Measurements from ENCODE around the gene NAA16.
A peak's percentile ranks its signal among the peaks of the same experiment; 100 is the strongest.
"Not testable (repeated sequence)": the region's sequence is repeated elsewhere in the genome, so short reads cannot be mapped to it uniquely, and the experiment has no call there.

The NAA16 gene

GRCh38 chr13:41310963-41311405 is at the start of gene NAA16:
Gene NAA16, plus strand, starts transcription at chr13:41311267. Its CDS starts 262 bp downstream, at chr13:41311529.
- Histone ChIP-seq H3K27me3 (ENCODE audit: control insufficient read depth, insufficient read depth, low read length) (no peaks in the 10 kb centered on the region), H3K36me3 (ENCODE audit: control insufficient read depth, insufficient read depth, low read length) (no peaks in the 10 kb centered on the region), H3K4me3 (ENCODE audit: low read length) (peak within 1 kb of the TSS; percentile 98), H3K4me1 (ENCODE audit: control insufficient read depth, insufficient read depth, low read length) (0 out of 2 replicates have a peak, but pooled peaks cover 1% of the 10 kb centered on the region), H3K27ac (ENCODE audit: low read length) (no peak within 1 kb of the TSS), H3K9me3 (ENCODE audit: control insufficient read depth, insufficient read depth, low read length) (no peaks in the 10 kb centered on the region)
- WGBS (ENCODE audit: insufficient coverage, insufficient read length) = no CpG with 5 or more reads among the region's 32 CpGs
- DNase-seq (ENCODE audit: low read depth, low spot score) = peak; percentile 82

DNA sequence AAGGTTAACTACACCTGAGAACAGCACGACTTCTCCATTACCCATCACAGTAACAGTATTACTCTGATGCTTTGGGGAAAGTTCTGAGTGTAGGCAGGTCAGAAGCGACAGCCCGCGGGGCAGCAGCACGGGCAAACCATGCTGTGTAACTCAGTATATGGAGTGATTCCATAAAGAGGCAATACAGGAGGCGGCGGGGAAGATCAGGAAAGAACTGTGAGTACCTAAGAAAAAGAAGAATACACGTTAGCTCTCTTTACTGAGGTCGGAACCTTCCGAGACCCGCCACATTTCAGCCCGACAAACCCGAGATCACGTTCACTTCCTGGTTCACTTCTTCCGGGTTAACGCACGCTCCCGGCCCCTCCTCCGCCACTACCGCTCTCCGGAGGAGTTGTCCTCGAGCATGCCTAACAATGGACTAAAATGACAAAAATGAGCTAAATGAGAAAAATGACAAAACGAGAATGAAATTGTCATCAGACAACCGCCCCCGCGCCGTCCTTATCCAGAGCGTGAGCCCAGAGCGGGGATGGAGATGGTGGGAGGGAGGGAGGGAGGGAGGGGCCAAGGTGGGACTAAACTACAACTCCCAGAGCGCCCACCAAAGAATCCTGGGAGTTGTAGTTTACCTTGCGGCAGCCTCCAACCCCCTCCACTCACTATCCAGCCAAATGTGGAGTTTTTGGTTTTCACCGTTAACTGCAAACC is 47.7 kb upstream of the NAA16 start, which contains the start of gene MTRF1:
Gene MTRF1, minus strand, starts transcription at position 316 of the 711 bp plus-strand sequence. CDS start 2,669 bp downstream, outside the sequence.
- WGBS (ENCODE audit: insufficient coverage, insufficient read length) = no CpG with 5 or more reads among the region's 32 CpGs
- H3K4me1 ChIP-seq (ENCODE audit: control insufficient read depth, insufficient read depth, low read length) = no peaks in the 10 kb centered on the region

DNA sequence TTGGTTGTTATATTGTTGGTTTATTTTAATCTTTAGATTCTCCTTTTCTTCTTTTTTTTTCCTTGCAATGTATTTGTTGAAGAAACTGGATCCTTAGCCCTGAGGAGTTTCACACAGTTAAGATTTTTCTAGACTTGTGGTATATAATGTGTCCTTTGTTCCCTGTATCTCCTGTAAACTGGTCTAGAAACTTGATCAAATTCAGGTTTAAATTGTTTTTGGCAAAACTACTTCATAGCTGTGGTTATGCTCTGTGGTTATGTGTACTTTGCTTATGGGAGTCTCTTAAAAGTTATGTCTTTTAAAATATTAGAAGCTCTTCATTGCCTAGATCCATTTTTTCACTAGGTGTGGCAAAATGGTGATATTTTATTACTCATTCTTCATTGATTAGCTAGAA is 44.0 kb upstream of the NAA16 start:
- Histone ChIP-seq H3K27me3 (ENCODE audit: control insufficient read depth, insufficient read depth, low read length) (no peaks in the 10 kb centered on the region), H3K4me1 (ENCODE audit: control insufficient read depth, insufficient read depth, low read length) (no peaks in the 10 kb centered on the region), H3K36me3 (ENCODE audit: control insufficient read depth, insufficient read depth, low read length) (no peaks in the 10 kb centered on the region), H3K9me3 (ENCODE audit: control insufficient read depth, insufficient read depth, low read length) (0 out of 2 replicates have a peak, but pooled peaks cover 2% of the 10 kb centered on the region), H3K4me3 (ENCODE audit: low read length) (no peak overlapping the region), H3K27ac (ENCODE audit: low read length) (no peak overlapping the region)
- no peak for DNase-seq (ENCODE audit: low read depth, low spot score)

More for the DNA sequence above, 47.7 kb upstream of the NAA16 start, which contains the start of gene MTRF1:
- Histone ChIP-seq H3K9me3 (ENCODE audit: control insufficient read depth, insufficient read depth, low read length) (0 out of 2 replicates have a peak, but pooled peaks cover 2% of the 10 kb centered on the region), H3K36me3 (ENCODE audit: control insufficient read depth, insufficient read depth, low read length) (peaks cover 3% of the 10 kb centered on the region; the same call in 1 of the 2 replicates), H3K27ac (ENCODE audit: low read length) (no peak within 1 kb of the TSS), H3K4me3 (ENCODE audit: low read length) (peak within 1 kb of the TSS; percentile 98; the same call in 1 of the 2 replicates), H3K27me3 (ENCODE audit: control insufficient read depth, insufficient read depth, low read length) (no peaks in the 10 kb centered on the region)
- DNase-seq (ENCODE audit: low read depth, low spot score) = peak; percentile 50

DNA sequence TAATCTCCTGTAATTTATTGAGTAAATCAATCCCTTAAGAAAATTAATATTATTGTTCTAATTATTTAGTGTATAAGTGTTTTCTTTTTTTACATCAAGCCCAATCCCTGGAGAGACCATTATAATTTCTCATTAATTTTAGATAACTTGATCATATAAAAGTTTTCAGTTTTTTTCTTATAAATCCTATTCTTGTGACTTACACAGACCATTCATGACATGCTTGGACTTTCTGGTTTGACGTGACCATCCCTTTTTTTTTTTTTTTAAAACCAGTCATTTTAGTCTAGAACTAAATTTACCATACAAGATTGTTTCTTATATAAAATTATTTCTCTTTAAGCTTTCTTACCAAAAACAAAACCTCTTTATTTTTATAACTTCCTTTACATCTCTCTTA is 42.3 kb upstream of the NAA16 start:
- no peak overlapping the region for H3K4me3 ChIP-seq (ENCODE audit: low read length)
- no peaks in the 10 kb centered on the region for H3K36me3 ChIP-seq (ENCODE audit: control insufficient read depth, insufficient read depth, low read length)
- H3K27me3 ChIP-seq (ENCODE audit: control insufficient read depth, insufficient read depth, low read length) = no peaks in the 10 kb centered on the region
- DNase-seq (ENCODE audit: low read depth, low spot score) = no peak
- no peaks in the 10 kb centered on the region for H3K4me1 ChIP-seq (ENCODE audit: control insufficient read depth, insufficient read depth, low read length)
- no peak overlapping the region for H3K27ac ChIP-seq (ENCODE audit: low read length)
- no CpG with 5 or more reads among the region's 1 CpG for WGBS (ENCODE audit: insufficient coverage, insufficient read length)
- H3K9me3 ChIP-seq (ENCODE audit: control insufficient read depth, insufficient read depth, low read length) = 0 out of 2 replicates have a peak, but pooled peaks cover 2% of the 10 kb centered on the region

DNA sequence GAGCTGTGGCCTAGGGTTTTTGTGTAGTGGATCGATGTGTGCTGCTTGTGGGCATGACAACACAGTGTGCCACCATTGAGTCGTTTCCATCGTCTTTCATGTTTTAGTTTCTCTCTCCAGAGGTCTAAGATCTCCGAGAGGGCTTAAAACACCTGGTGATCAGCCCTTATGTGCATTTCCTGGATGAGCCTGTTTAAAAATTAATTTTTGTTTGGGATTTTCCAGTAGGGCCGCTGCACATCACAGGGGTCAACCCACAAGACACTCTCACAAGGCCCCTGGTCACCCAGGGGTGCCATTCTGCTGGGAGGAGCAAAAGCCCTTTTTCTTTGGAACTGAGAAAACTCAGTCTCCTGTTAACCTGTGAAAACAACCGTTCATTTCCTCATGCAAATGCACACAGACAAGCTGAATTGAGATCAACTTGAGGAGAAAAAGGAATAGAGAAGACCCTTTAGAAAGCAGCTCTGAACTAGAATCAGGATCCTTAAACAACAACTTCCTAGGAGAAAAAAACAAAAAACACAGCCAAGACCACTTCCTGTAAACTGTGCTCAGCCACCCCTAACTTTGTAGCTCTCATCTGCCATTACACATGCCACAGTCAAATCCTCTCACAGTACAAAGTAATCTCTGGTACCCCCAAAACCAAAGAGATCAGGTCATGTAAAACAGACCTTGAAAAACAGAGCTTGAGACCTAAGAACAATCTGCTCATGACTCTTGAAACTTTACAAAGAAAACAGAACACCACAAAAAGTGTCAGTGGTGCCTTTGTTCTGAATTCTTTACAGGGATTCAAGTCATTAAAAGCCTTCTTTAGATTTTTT is 39.4 kb upstream of the NAA16 start:
- Histone ChIP-seq H3K27me3 (ENCODE audit: control insufficient read depth, insufficient read depth, low read length) (no peaks in the 10 kb centered on the region), H3K4me1 (ENCODE audit: control insufficient read depth, insufficient read depth, low read length) (no peaks in the 10 kb centered on the region), H3K27ac (ENCODE audit: low read length) (no peak overlapping the region), H3K9me3 (ENCODE audit: control insufficient read depth, insufficient read depth, low read length) (0 out of 2 replicates have a peak, but pooled peaks cover 2% of the 10 kb centered on the region), H3K36me3 (ENCODE audit: control insufficient read depth, insufficient read depth, low read length) (no peaks in the 10 kb centered on the region), H3K4me3 (ENCODE audit: low read length) (no peak overlapping the region)
- DNase-seq (ENCODE audit: low read depth, low spot score) = no peak
- WGBS (ENCODE audit: insufficient coverage, insufficient read length) = no CpG with 5 or more reads among the region's 6 CpGs

- no peak for DNase-seq (ENCODE audit: low read depth, low spot score)
- Histone ChIP-seq H3K4me3 (ENCODE audit: low read length) (no peak overlapping the region), H3K27ac (ENCODE audit: low read length) (no peak overlapping the region), H3K27me3 (ENCODE audit: control insufficient read depth, insufficient read depth, low read length) (no peaks in the 10 kb centered on the region), H3K4me1 (ENCODE audit: control insufficient read depth, insufficient read depth, low read length) (no peaks in the 10 kb centered on the region), H3K36me3 (ENCODE audit: control insufficient read depth, insufficient read depth, low read length) (no peaks in the 10 kb centered on the region), H3K9me3 (ENCODE audit: control insufficient read depth, insufficient read depth, low read length) (no peaks in the 10 kb centered on the region)
- no CpG with 5 or more reads among the region's 3 CpGs for WGBS (ENCODE audit: insufficient coverage, insufficient read length)
These were observed 37.1 kb upstream of the NAA16 start for GRCh38 chr13:41273831-41274441.

GRCh38 chr13:41274881-41275280 is 36.2 kb upstream of the NAA16 start:
- H3K27me3 ChIP-seq (ENCODE audit: control insufficient read depth, insufficient read depth, low read length) = no peaks in the 10 kb centered on the region
- no peak overlapping the region for H3K27ac ChIP-seq (ENCODE audit: low read length)
- no peaks in the 10 kb centered on the region for H3K36me3 ChIP-seq (ENCODE audit: control insufficient read depth, insufficient read depth, low read length)
- no peaks in the 10 kb centered on the region for H3K4me1 ChIP-seq (ENCODE audit: control insufficient read depth, insufficient read depth, low read length)
- no peaks in the 10 kb centered on the region for H3K9me3 ChIP-seq (ENCODE audit: control insufficient read depth, insufficient read depth, low read length)
- DNase-seq (ENCODE audit: low read depth, low spot score) = no peak
- H3K4me3 ChIP-seq (ENCODE audit: low read length) = no peak overlapping the region
- no CpG with 5 or more reads among the region's 11 CpGs for WGBS (ENCODE audit: insufficient coverage, insufficient read length)

GRCh38 chr13:41276824-41277223 is 34.2 kb upstream of the NAA16 start:
- no peaks in the 10 kb centered on the region for H3K9me3 ChIP-seq (ENCODE audit: control insufficient read depth, insufficient read depth, low read length)

DNA sequence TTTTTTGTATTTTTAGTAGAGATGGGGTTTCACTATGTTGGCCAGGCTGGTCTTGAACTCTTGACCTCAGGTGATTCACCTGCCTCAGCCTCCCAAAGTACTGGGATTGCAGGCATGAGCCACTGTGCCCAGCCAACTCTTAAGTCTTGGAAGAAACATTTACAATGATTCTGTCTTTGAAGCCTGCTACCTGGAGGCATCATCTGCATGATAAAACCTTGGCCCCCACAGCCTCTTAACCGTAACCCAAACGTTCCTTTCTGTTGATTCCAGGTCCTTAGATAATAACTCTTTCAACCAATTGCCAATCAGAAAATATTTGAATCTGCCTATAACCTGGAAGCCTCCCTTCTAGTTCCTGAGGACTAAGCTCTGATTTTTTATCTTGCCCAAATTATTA is 31.9 kb upstream of the NAA16 start:
- H3K4me3 ChIP-seq (ENCODE audit: low read length); H3K27me3 ChIP-seq (ENCODE audit: control insufficient read depth, insufficient read depth, low read length); H3K36me3 ChIP-seq (ENCODE audit: control insufficient read depth, insufficient read depth, low read length); H3K27ac ChIP-seq (ENCODE audit: low read length); H3K4me1 ChIP-seq (ENCODE audit: control insufficient read depth, insufficient read depth, low read length); H3K9me3 ChIP-seq (ENCODE audit: control insufficient read depth, insufficient read depth, low read length): not testable (repeated sequence)
- DNase-seq (ENCODE audit: low read depth, low spot score) = peak; percentile 18
- WGBS (ENCODE audit: insufficient coverage, insufficient read length) = no CpG with 5 or more reads among the region's 2 CpGs

More at GRCh38 chr13:41276824-41277223, 34.2 kb upstream of the NAA16 start:
- DNase-seq (ENCODE audit: low read depth, low spot score) = no peak
- no peaks in the 10 kb centered on the region for H3K27me3 ChIP-seq (ENCODE audit: control insufficient read depth, insufficient read depth, low read length)
- no peaks in the 10 kb centered on the region for H3K4me1 ChIP-seq (ENCODE audit: control insufficient read depth, insufficient read depth, low read length)
- no peak overlapping the region for H3K27ac ChIP-seq (ENCODE audit: low read length)
- no peak overlapping the region for H3K4me3 ChIP-seq (ENCODE audit: low read length)
- H3K36me3 ChIP-seq (ENCODE audit: control insufficient read depth, insufficient read depth, low read length) = no peaks in the 10 kb centered on the region

DNA sequence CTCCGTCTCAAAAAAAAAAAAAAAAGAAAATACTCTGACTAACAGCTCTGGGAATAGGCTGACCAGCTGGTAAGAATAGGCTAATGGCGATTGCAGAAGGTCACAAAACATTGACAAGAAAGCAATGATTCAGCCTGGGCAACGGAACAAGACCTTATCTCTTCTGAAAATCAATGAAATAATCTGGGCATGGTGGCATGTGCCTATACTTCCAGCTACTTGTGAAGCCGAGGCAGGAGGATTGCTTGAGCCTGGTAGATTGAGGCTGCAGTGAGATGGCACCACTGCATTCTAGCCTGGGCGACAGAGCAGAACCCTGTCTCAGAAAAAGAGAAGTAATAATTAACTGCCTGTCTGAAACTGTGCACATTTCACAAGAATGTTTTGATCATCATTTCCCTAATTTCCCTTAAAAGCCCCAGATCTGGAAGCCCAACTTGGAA is 28.9 kb upstream of the NAA16 start:
- Histone ChIP-seq H3K4me3 (ENCODE audit: low read length) (no peak overlapping the region), H3K9me3 (ENCODE audit: control insufficient read depth, insufficient read depth, low read length) (no peaks in the 10 kb centered on the region), H3K27me3 (ENCODE audit: control insufficient read depth, insufficient read depth, low read length) (no peaks in the 10 kb centered on the region), H3K4me1 (ENCODE audit: control insufficient read depth, insufficient read depth, low read length) (peaks cover 2% of the 10 kb centered on the region; the same call in 1 of the 2 replicates), H3K36me3 (ENCODE audit: control insufficient read depth, insufficient read depth, low read length) (no peaks in the 10 kb centered on the region), H3K27ac (ENCODE audit: low read length) (no peak overlapping the region)
- DNase-seq (ENCODE audit: low read depth, low spot score) = no peak
- no CpG with 5 or more reads among the region's 5 CpGs for WGBS (ENCODE audit: insufficient coverage, insufficient read length)

Data from iPS DF 6.9 (cell line).